Activated CD8-positive, alpha-beta memory T cell treated with anti-CD3 and anti-CD28 coated beads for 36 hours (primary cell): Measurements from ENCODE around the gene SLC12A4. TPM values are rescaled to one million over a fixed set of nuclear protein-coding genes. Genes with fewer than 3 reads are reported as not detected.
"Not testable (repeated sequence)": the region's sequence is repeated elsewhere in the genome, so short reads cannot be mapped to it uniquely, and the experiment has no call there.

ENCODE experiments used
- CTCF ChIA-PET: fragments of 350-600 bp; sonication (Branson Sonifier 250); formaldehyde crosslinking; loops from one replicate; lab custom pipeline; 2021; ENCODE audit warnings: antibody characterized with exemption; lab: Charles Lee
- POLR2A ChIA-PET: fragments of 350-600 bp; sonication (Branson Sonifier 250); formaldehyde crosslinking; loops from one replicate; lab custom pipeline; 2021; ENCODE audit warnings: antibody characterized with exemption; lab: Charles Lee
- total RNA-seq, 2 experiments: library from RNA; stranded (reverse); gene quantifications; one replicate each; pipeline ENCODE4 v1.2.3, GENCODE V29; 2021

SLC12A4 gene
- total RNA-seq, 2 experiments from 2014 or later: 42.6 to 44.4 TPM

- ChIA-PET POLR2A (interaction anchor here (0.6 kb wide), 1 partner anchor 47 kb away, joined by 3 read pairs; no protein-coding TSS in a partner anchor), CTCF (interaction anchor here (0.7 to 2.7 kb wide), 10 partner anchors 8 to 237 kb away, joined by 3 to 13 read pairs (median 3); partner anchors contain the start of genes DDX28, DPEP2NB and DUS2)
Measured at GRCh38 chr16:67993207-67994039, 25.0 kb upstream of the SLC12A4 start.

- CTCF ChIA-PET: interaction anchor here (0.9 to 2.7 kb wide), 5 partner anchors 13 to 87 kb away, joined by 3 to 13 read pairs (median 4); no protein-coding TSS in a partner anchor
- POLR2A ChIA-PET: no interaction called here
Measured at GRCh38 chr16:67992661-67993206, 24.3 kb upstream of the SLC12A4 start.

- CTCF ChIA-PET: interaction anchor here (1.0 kb wide), 1 partner anchor 18 kb away, joined by 4 read pairs; no protein-coding TSS in a partner anchor
Measured at GRCh38 chr16:67990018-67990386, 21.6 kb upstream of the SLC12A4 start.

GRCh38 chr16:67989322-67990017 lies 21.0 kb upstream of the SLC12A4 start:
- CTCF ChIA-PET: interaction anchor here (1.0 kb wide), 2 partner anchors 17 to 33 kb away, joined by 3 to 4 read pairs; no protein-coding TSS in a partner anchor
- POLR2A ChIA-PET: no interaction called here

More at GRCh38 chr16:67990018-67990386, 21.6 kb upstream of the SLC12A4 start:
- POLR2A ChIA-PET: no interaction called here

- ChIA-PET POLR2A (interaction anchor here (0.7 kb wide), 1 partner anchor 326 kb away, joined by 3 read pairs; no protein-coding TSS in a partner anchor), CTCF (interaction anchor here (1.0 kb wide), 2 partner anchors 16 to 34 kb away, joined by 3 to 4 read pairs; no protein-coding TSS in a partner anchor)
Measured at GRCh38 chr16:67988675-67989074, 20.2 kb upstream of the SLC12A4 start.

GRCh38 chr16:67987460-67988160 lies 19.2 kb upstream of the SLC12A4 start:
- ChIA-PET POLR2A (interaction anchor here (0.7 kb wide), 1 partner anchor 325 kb away, joined by 3 read pairs; no protein-coding TSS in a partner anchor), CTCF (no interaction called here)

- POLR2A ChIA-PET: no interaction called here
- CTCF ChIA-PET: no interaction called here
Measured at GRCh38 chr16:67986949-67987348, 18.5 kb upstream of the SLC12A4 start.

GRCh38 chr16:67982011-67982696 lies 13.7 kb upstream of the SLC12A4 start:
- POLR2A ChIA-PET: no interaction called here
- CTCF ChIA-PET: no interaction called here

- ChIA-PET CTCF (interaction anchor here (1.3 kb wide), 1 partner anchor 19 kb away, joined by 5 read pairs; the partner anchor contains the start of gene DPEP2), POLR2A (no interaction called here)
Measured at GRCh38 chr16:67979955-67980678, 11.7 kb upstream of the SLC12A4 start, which contains the start of gene DPEP3. TSS of gene DPEP3 (minus strand) at chr16:67980499. CDS start at chr16:67980380, 119 bp downstream.

- POLR2A ChIA-PET: no interaction called here
- CTCF ChIA-PET: interaction anchor here (0.7 to 1.4 kb wide), 2 partner anchors 15 to 94 kb away, joined by 3 read pairs; no protein-coding TSS in a partner anchor
Measured at GRCh38 chr16:67977469-67978227, 9.2 kb upstream of the SLC12A4 start.

GRCh38 chr16:67977005-67977404 lies 8.6 kb upstream of the SLC12A4 start:
- CTCF ChIA-PET: interaction anchor here (0.7 to 1.4 kb wide), 2 partner anchors 16 to 93 kb away, joined by 3 read pairs; no protein-coding TSS in a partner anchor
- POLR2A ChIA-PET: no interaction called here

- CTCF ChIA-PET: no interaction called here
- POLR2A ChIA-PET: no interaction called here
Measured at GRCh38 chr16:67976205-67976604, 7.8 kb upstream of the SLC12A4 start.

- ChIA-PET CTCF (no interaction called here), POLR2A (interaction anchor here (0.6 kb wide), 1 partner anchor 485 kb away, joined by 5 read pairs; no protein-coding TSS in a partner anchor)
Measured at GRCh38 chr16:67975321-67976105, 7.1 kb upstream of the SLC12A4 start.

- POLR2A ChIA-PET: not testable (repeated sequence)
- CTCF ChIA-PET: interaction anchor here (1.2 kb wide), 1 partner anchor 17 kb away, joined by 4 read pairs; no protein-coding TSS in a partner anchor
Measured at GRCh38 chr16:67972285-67972684, 3.8 kb upstream of the SLC12A4 start.

GRCh38 chr16:67971111-67971510 lies 2.7 kb upstream of the SLC12A4 start:
- POLR2A ChIA-PET: no interaction called here
- CTCF ChIA-PET: interaction anchor here (0.7 kb wide), 1 partner anchor 20 kb away, joined by 3 read pairs; no protein-coding TSS in a partner anchor
